Muscle of back (tissue), 11 donors: ENCODE data around the gene COX19. TPM values are rescaled to one million over a fixed set of nuclear protein-coding genes. Genes with fewer than 3 reads are reported as not detected.

Source experiments
- DNase-seq, 3 donors: peaks; one replicate each; pipeline versions ENCODE4 v3.0.0 to v3.0.0-alpha.2; 2013
- polyA plus RNA-seq, 10 donors: library from polyadenylated mRNA; unstranded; fragments of 120-200 nt; gene quantifications; one replicate each; pipeline ENCODE4 v1.2.1, GENCODE V29; 2013; ENCODE audit not compliant: insufficient read length in 10 of 10

Gene COX19
- polyA plus RNA-seq, 10 donors = 7.0 to 12.4 (median 10.5) TPM

DNA sequence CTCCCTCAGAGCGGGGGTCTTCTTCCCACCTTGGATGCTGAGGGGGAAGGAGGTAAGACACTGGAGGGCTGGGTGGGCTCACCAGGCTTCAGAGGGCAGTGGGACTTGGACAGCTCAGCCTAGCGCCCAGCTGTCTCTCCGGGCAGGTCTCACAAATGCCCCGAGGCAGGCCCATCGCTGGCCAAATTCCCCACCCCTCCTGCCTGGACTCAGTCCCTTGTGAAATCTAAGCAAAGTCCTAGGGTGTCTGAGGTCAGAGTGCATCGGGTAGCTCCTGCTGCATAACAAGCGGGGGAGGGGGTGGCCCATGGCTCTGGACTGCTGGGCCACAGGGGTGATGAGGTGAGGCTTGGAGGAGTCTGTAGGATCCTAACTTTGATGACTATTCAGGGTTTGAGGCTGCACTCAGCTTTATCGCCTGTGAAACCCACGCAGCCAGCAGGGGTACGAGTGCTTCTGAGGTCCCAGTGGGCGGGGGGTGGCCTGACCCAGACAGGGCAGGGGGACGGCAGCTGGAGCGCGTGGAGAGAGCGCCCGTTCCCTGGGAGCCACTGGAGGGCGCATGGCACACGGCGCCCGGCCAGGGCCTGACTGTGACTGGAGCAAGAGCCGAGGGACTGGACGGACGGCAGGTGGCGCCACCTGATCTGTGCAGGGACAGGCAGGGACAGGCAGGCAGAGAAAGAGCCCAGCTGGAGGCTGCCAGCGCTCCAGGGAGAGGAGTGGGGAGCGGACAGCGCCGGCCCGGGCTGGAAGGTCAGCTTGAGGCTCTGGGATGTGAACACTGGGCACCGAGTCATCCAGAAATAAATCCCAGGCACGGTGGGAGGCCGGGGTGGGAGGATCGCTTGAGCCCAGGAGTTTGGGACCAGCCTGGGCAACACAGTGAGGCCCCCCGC is 17.6 kb upstream of the COX19 start:
- DNase-seq = peak; percentile 94 to 97 (median 95)

DNA sequence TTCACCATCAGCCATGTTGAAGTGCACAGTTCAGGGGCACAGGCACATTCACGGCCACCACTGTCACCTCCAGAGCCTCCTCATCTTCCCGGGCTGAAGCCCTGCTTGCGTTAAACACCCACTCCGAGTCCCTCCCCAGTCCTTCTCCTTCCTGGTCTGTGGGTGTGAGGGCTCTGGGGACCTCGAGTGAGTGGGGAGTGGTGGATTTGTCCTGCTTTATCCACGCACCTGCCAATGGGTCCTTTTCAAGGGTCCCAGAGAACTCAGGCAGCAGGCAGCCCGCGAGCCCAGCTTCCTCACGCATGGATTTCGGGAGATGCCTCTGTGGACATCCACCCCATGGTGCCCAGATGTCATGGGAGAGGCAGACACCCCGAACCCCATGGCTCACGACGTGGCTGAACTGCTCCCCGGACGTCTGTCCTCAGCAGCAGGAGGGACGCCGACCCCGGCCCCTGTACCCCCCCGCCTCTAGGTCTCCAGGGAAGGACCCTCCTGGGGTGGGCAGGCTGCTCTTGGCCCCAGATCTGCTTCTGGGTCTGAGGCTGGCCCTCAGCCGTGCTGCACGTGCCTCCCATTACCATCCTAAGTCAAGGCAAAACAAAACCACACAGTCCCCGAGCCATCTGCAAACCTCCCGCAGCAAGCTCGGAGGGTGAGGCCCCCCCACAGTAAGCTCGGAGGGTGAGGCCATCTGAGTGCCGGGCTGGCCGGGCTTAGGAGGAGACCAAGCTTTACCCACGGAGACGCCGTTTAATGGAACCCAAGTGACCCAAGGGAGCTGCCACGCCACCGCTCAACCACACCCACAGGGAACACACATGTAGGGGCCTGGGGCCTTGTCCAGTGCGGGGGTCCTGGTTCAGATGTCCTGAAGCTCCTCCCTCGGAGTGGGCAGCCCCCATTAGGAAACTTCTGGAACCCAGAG is 16.6 kb upstream of the COX19 start:
- DNase-seq = peak in 1 of 3 donors; percentile 40

DNA sequence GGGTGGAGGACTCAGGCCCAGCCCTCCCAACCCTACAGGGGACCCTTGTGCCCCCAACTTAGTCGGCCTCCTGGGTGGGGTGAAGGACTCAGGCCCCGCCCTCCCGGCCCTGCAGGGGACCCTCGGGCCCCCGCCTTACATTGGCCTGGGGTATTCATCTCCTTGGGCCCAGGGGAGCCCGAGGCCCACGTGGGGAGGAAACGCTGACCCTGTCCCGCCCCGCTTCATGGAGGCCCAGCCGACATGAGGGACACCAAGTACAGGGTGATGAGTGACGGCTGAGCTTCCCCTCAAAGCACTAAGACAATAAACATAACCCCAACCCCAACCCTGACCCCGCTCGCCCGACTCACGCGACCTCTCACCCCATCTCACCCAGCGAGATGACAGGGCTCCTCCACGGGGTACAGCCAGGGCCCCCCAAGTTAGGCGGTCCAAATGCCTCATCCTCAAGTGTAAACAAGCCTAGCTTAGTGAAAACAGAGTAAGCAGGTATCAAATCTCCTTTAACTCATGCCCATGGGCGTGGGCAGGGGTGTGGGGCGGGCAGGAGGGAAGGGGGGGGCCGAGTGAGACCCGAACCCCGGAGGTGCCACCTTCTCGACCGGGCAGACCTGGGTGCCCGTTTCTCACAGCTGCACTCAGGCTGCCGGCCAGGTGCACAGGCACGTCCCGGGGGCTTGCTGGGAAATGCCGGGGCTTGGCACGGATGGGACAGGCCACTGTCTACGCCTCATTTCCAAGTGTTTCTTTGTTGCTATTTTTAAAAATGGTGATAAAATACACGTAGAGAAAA is 15.8 kb upstream of the COX19 start:
- no peak for DNase-seq

DNA sequence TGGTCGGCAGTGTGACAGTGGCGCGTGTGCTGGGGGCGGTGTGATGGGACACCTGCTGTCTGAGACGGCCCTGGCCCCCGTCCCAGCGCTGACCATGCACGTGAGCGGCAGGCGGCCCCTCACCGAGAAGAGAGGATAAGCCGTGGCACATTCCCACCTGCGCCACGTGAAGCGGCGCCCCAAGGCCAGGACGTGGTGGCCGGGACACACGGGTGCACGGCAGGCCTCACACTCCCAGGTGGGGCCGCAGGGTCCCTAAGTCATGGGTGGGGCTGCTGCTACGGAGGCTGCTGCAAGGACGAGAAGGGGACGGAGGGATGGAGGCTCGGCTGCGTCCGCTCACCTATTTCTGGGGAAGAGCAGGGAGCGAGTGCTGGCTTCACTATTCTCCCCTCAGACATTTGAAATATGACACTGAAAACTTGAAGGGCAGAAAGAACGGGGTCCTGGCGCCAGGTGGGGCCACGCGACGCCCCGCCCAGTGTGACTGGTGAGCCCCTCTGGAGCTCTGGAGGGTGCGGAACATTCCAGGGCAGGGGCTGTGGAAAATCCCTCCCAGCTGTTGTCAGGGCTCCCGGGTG is 15.1 kb upstream of the COX19 start:
- DNase-seq = peak in 2 of 3 donors; percentile 39 to 42

GRCh38 chr7:988963-989529 is 13.7 kb upstream of the COX19 start:
- DNase-seq = peak in 1 of 3 donors; percentile 26

- peak in 1 of 3 donors; percentile 47 for DNase-seq
Observed at GRCh38 chr7:988426-988911, 13.1 kb upstream of the COX19 start.

GRCh38 chr7:987909-988308 is 12.6 kb upstream of the COX19 start:
- DNase-seq = no peak

- peak in 1 of 3 donors; percentile 28 for DNase-seq
Observed at GRCh38 chr7:986766-987751, 11.7 kb upstream of the COX19 start.

DNA sequence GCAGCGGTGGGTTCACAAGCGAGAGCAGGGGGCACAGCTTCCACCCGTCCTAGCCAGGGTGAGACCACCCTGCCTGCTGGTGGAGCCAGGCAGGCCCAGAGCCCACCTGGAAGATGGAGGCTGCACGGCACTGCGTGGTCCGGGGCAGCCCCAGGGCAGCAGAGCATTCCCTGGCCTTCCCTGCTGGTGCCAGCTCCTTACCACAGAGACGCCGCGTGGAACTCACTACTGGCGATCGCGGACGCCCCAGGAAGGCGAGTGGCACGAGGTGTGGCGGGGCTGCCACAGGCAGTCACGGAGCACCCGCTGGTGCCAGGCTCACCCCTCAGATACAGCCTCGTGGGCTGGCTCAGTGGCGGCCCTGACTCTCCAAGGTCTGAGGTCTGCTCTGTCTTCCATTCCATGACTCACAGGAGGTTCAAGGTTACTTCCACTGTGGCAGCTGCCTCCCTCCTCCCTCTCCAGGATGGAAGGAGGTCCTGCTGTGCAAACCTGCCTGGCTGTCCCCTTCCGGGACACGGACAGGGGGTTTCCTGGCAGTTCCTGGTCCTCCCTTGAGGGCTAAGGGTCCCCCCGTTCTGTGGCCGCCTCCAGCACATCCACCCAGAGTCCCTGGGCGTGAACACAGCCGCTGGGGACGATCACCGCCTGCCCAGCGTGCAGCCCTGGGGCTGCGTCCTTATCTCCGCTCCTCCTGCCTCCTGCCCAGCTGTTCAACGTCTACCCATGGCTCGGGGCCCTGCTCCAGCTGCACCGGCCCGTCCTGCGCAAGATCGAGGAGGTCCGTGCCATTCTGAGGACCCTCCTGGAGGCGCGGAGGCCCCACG is 10.8 kb upstream of the COX19 start:
- no peak for DNase-seq

GRCh38 chr7:985127-985416 is 9.7 kb upstream of the COX19 start:
- DNase-seq = no peak

GRCh38 chr7:984361-985126 is 9.2 kb upstream of the COX19 start:
- DNase-seq = no peak

DNA sequence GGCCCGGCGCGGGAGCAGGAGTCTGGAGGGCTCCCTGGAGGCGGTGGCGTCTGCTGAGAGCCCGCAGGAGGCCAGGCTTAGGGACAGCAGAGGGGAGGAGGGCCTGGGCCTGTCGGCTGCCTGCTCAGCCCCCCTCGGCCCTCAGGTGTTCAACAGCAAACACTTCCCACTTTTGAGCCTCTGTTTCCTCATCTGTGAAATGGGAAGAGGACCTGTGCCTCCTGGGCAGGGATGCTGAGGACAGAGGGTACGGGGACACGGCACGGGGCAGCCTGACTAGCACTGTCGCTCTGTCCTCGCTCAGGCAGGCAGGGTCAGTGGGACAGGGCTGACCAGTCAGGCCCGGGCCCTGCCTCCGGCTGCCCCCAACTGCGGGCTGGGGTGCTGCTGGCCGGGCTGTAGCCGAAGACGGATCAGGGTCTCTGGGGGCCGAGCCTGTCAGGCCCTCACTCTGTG is 8.3 kb upstream of the COX19 start:
- no peak for DNase-seq

- no peak for DNase-seq
Observed at GRCh38 chr7:983004-983615, 7.8 kb upstream of the COX19 start, which contains the start of gene CYP2W1. Gene CYP2W1 (plus strand): TSS chr7:983181. CDS start chr7:983212, 31 bp downstream.

DNA sequence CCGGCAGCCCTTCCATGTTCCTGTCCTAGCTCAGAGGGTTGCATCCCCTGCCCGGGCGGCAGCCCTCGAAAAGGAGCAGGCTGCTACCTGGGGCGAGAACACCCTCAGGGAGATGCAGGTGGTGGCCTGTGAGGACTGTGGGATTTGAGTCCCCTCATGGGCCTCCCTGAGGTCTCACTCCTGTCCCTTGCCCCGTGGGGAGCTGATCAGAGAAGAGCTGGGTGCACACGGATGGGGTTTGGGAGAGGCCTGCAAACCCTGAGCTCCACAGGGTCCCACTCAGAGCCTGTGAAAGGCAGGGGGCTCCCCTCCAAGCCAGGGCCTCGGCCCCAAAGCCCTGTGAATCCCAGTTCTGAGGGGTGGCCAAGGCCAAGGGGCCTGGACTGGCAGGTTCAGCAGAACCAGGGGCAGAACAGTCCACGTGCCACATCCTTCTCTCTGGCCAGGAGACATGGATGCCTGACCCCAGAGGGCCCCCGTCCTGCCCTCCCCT is 7.2 kb upstream of the COX19 start:
- DNase-seq = no peak

DNA sequence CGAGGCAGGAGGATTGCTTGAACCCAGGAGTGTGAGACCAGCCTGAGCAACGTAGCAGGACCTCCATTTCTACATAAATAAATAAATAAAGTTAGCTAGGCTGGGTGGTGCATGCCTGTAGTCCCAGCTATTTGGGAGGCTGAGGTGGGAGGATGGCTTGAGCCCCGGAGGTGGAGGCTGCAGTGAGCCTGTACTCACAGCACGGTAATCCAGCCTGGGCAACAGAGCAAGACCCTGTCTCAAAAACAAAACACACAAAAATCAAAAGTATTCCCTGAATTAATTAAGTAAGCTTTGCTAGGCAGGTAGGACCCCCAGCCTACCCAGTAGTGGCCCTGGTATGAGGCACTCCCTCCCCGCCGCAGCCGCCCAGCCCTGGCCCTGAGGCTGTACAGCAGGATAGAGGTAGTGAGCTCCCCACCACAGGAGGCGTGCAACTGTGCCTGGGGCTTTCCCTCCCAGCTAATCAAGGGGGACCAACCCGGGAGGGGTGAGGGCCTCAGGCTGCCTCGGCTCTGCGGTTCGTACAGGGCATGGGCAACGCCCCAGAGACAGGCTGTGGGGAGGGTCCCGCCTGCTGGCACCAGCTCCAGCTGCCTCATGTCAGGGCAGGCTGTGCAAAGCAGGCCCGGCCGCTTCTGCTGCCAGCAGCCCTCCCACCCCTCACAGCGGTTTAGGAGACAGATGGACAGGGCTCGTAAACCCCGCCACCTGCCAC is 6.6 kb upstream of the COX19 start:
- peak in 1 of 3 donors; percentile 62 for DNase-seq

GRCh38 chr7:979886-980571 is 4.7 kb upstream of the COX19 start:
- DNase-seq = no peak
